ENCODE data around the gene MAN2C1.

Gene MAN2C1

GRCh38 chr15:75366163-75366562 is 2.2 kb downstream of the MAN2C1 start:
- DNase-seq = no peak
- H3K4me3 Mint-ChIP-seq = no peak overlapping the region

GRCh38 chr15:75364881-75365280 is 3.5 kb downstream of the MAN2C1 start:
- DNase-seq (no peak), ATAC-seq (no peak)
- no peaks in the 10 kb centered on the region for H3K9me3 Mint-ChIP-seq
- H3K27ac Mint-ChIP-seq = no peak overlapping the region
- no peak overlapping the region for H3K4me3 Mint-ChIP-seq
- H3K4me1 Mint-ChIP-seq = peaks cover 38% of the 10 kb centered on the region
- no peaks in the 10 kb centered on the region for H3K27me3 Mint-ChIP-seq

More at GRCh38 chr15:75366163-75366562, 2.2 kb downstream of the MAN2C1 start:
- Mint-ChIP-seq H3K27me3 (no peaks in the 10 kb centered on the region), H3K27ac (no peak overlapping the region), H3K4me1 (peaks cover 41% of the 10 kb centered on the region), H3K9me3 (no peaks in the 10 kb centered on the region)
- ATAC-seq = no peak

- DNase-seq = no peak
- Mint-ChIP-seq H3K9me3 (no peaks in the 10 kb centered on the region), H3K27me3 (no peaks in the 10 kb centered on the region), H3K4me1 (peaks cover 27% of the 10 kb centered on the region), H3K4me3 (no peak overlapping the region), H3K27ac (no peak overlapping the region)
- ATAC-seq = no peak
These were observed 4.6 kb downstream of the MAN2C1 start for GRCh38 chr15:75363786-75364185.

- Mint-ChIP-seq H3K9me3 (no peaks in the 10 kb centered on the region), H3K27me3 (no peaks in the 10 kb centered on the region), H3K27ac (peak overlapping the region in 1 of 2 donors; percentile 59), H3K4me1 (peaks cover 24% of the 10 kb centered on the region), H3K4me3 (no peak overlapping the region)
- DNase-seq = no peak
- ATAC-seq = no peak
These were observed 5.7 kb downstream of the MAN2C1 start for GRCh38 chr15:75362642-75363249.

GRCh38 chr15:75361989-75362641 is 6.3 kb downstream of the MAN2C1 start:
- no peak for DNase-seq
- Mint-ChIP-seq H3K4me1 (peaks cover 17% of the 10 kb centered on the region), H3K27ac (peak overlapping the region in 1 of 2 donors; percentile 31), H3K4me3 (no peak overlapping the region), H3K9me3 (no peaks in the 10 kb centered on the region), H3K27me3 (no peaks in the 10 kb centered on the region)
- ATAC-seq = no peak

GRCh38 chr15:75361361-75361988 is 6.9 kb downstream of the MAN2C1 start:
- ATAC-seq (no peak), DNase-seq (no peak)
- Mint-ChIP-seq H3K4me1 (peaks cover 11% of the 10 kb centered on the region), H3K9me3 (no peaks in the 10 kb centered on the region), H3K4me3 (no peak overlapping the region), H3K27me3 (no peaks in the 10 kb centered on the region), H3K27ac (no peak overlapping the region)

- H3K27ac Mint-ChIP-seq = no peak overlapping the region
- peaks cover 6% of the 10 kb centered on the region for H3K4me1 Mint-ChIP-seq
- ATAC-seq = no peak
- no peak for DNase-seq
- no peaks in the 10 kb centered on the region for H3K9me3 Mint-ChIP-seq
- no peak overlapping the region for H3K4me3 Mint-ChIP-seq
- H3K27me3 Mint-ChIP-seq = no peaks in the 10 kb centered on the region
These were observed 7.6 kb downstream of the MAN2C1 start for GRCh38 chr15:75360856-75361255.

GRCh38 chr15:75360391-75360790 is 8.0 kb downstream of the MAN2C1 start:
- H3K4me1 Mint-ChIP-seq = peaks cover 6% of the 10 kb centered on the region
- no peak overlapping the region for H3K27ac Mint-ChIP-seq
- H3K4me3 Mint-ChIP-seq = no peak overlapping the region
- no peaks in the 10 kb centered on the region for H3K9me3 Mint-ChIP-seq
- DNase-seq (no peak), ATAC-seq (peak; percentile 27)
- H3K27me3 Mint-ChIP-seq = no peaks in the 10 kb centered on the region

GRCh38 chr15:75359537-75360250 is 8.7 kb downstream of the MAN2C1 start:
- Mint-ChIP-seq H3K4me1 (peaks cover 6% of the 10 kb centered on the region), H3K4me3 (no peak overlapping the region), H3K27ac (no peak overlapping the region), H3K27me3 (no peaks in the 10 kb centered on the region), H3K9me3 (no peaks in the 10 kb centered on the region)
- ATAC-seq (no peak), DNase-seq (no peak)

GRCh38 chr15:75358771-75359536 is 9.5 kb downstream of the MAN2C1 start:
- DNase-seq = no peak
- Mint-ChIP-seq H3K4me3 (no peak overlapping the region), H3K4me1 (peaks cover under 1% of the 10 kb centered on the region), H3K27me3 (no peaks in the 10 kb centered on the region), H3K27ac (no peak overlapping the region), H3K9me3 (no peaks in the 10 kb centered on the region)
- no peak for ATAC-seq

- Mint-ChIP-seq H3K9me3 (no peaks in the 10 kb centered on the region), H3K27me3 (no peaks in the 10 kb centered on the region), H3K4me3 (no peak overlapping the region), H3K4me1 (no peaks in the 10 kb centered on the region), H3K27ac (no peak overlapping the region)
- no peak for DNase-seq
- ATAC-seq = no peak
These were observed 10.3 kb downstream of the MAN2C1 start for GRCh38 chr15:75357976-75358673.

GRCh38 chr15:75356517-75356916 is 11.9 kb downstream of the MAN2C1 start:
- no peaks in the 10 kb centered on the region for H3K9me3 Mint-ChIP-seq
- ATAC-seq = no peak
- H3K4me3 Mint-ChIP-seq = no peak overlapping the region
- no peak for DNase-seq
- H3K4me1 Mint-ChIP-seq = no peaks in the 10 kb centered on the region
- no peaks in the 10 kb centered on the region for H3K27me3 Mint-ChIP-seq
- no peak overlapping the region for H3K27ac Mint-ChIP-seq

- Mint-ChIP-seq H3K27me3 (no peaks in the 10 kb centered on the region), H3K4me1 (peaks cover 1% of the 10 kb centered on the region), H3K9me3 (peaks cover 0 to under 1% of the 10 kb centered on the region in 2 donors), H3K27ac (no peak overlapping the region), H3K4me3 (no peak overlapping the region)
- no peak for DNase-seq
- no peak for ATAC-seq
These were observed 12.4 kb downstream of the MAN2C1 start for GRCh38 chr15:75356006-75356405.

GRCh38 chr15:75355369-75355768 is 13.0 kb downstream of the MAN2C1 start:
- DNase-seq (no peak), ATAC-seq (no peak)
- no peak overlapping the region for H3K27ac Mint-ChIP-seq
- peaks cover 6 to 7% of the 10 kb centered on the region in 2 donors for H3K9me3 Mint-ChIP-seq
- peaks cover 8% of the 10 kb centered on the region for H3K4me1 Mint-ChIP-seq
- no peak overlapping the region for H3K4me3 Mint-ChIP-seq
- no peaks in the 10 kb centered on the region for H3K27me3 Mint-ChIP-seq

GRCh38 chr15:75354454-75354853 is 14.0 kb downstream of the MAN2C1 start:
- ATAC-seq = no peak
- Mint-ChIP-seq H3K27ac (no peak overlapping the region), H3K4me1 (peaks cover 17% of the 10 kb centered on the region), H3K9me3 (peaks cover 14 to 16% of the 10 kb centered on the region in 2 donors), H3K27me3 (no peaks in the 10 kb centered on the region), H3K4me3 (no peak overlapping the region)
- DNase-seq = no peak
